Endothelial cell of umbilical vein (primary cell): ENCODE data around the gene DAZAP1. TPM values are rescaled to one million over a fixed set of nuclear protein-coding genes. Genes with fewer than 3 reads are reported as not detected.

Source experiments
- BruUV-seq: library from RNA; stranded (reverse); fragments of 400-500 nt; replicated peaks from 2 replicates; lab custom pipeline; 2021; lab: Mats Ljungman, UMichigan
- CTCF ChIA-PET: fragments of 300-600, 350-600 bp; sonication (Branson Sonifier 250); formaldehyde crosslinking; loops from one replicate; lab custom pipeline; 2021; ENCODE audit warnings: antibody characterized with exemption, inconsistent platforms; lab: Charles Lee
- POLR2A ChIA-PET: fragments of 300-600, 350-600 bp; sonication (Branson Sonifier 250); formaldehyde crosslinking; loops from one replicate; lab custom pipeline; 2021; ENCODE audit warnings: antibody characterized with exemption, inconsistent platforms; lab: Charles Lee
- DNase-seq: peaks from one replicate; pipeline ENCODE4 v3.0.0-alpha.2; 2011; ENCODE audit warnings: low read depth, low spot score
- FAIRE-seq: peaks from 2 replicates; lab custom pipeline; 2011; peaks lifted over from hg19 to GRCh38; lab: Jason Lieb, UNC
- H2AFZ ChIP-seq: 2 replicates; pipeline ENCODE4 v1.6.0; 2012; ENCODE audit warnings: low read depth, low read length, control low read depth, inconsistent platforms
- H3K27ac ChIP-seq: 2 replicates; pipeline ENCODE4 v1.5.1; 2011; ENCODE audit warnings: low read depth, mild to moderate bottlenecking, control low read depth, low read length, moderate library complexity; ENCODE audit not compliant: insufficient read depth
- H3K27me3 ChIP-seq, 2 experiments: 2 replicates each; pipeline versions ENCODE4 v1.6.0 to v1.6.1; 2011; ENCODE audit warnings: low read length in 2 of 2, mixed read lengths in 1 of 2; ENCODE audit not compliant: control insufficient read depth in 2 of 2, insufficient read depth in 2 of 2
- H3K36me3 ChIP-seq, 2 experiments: 2 replicates in 1 of 2; 3 replicates in 1 of 2; pipeline ENCODE4 v1.5.1; 2011; ENCODE audit warnings: low read length in 2 of 2, mild to moderate bottlenecking in 1 of 2, moderate library complexity in 1 of 2; ENCODE audit not compliant: control insufficient read depth in 2 of 2, insufficient read depth in 2 of 2; ENCODE audit errors: extremely low read depth in 1 of 2
- H3K4me1 ChIP-seq: 3 replicates; pipeline ENCODE4 v1.5.1; 2011; ENCODE audit warnings: mild to moderate bottlenecking, low read length; ENCODE audit not compliant: control insufficient read depth, insufficient read depth; ENCODE audit errors: extremely low read depth
- H3K4me2 ChIP-seq: 2 replicates; pipeline ENCODE4 v1.6.1; 2011; ENCODE audit warnings: low read length, control low read depth, mixed read lengths; ENCODE audit not compliant: insufficient read depth
- H3K4me3 ChIP-seq, 3 experiments: fragments of 200-600 bp in 1 of 3; sonication (generic), shearing (Covaris generic) in 1 of 3; replicated peaks in 1 of 3; 2 replicates each; pipeline ENCODE4 v1.5.1; 2011 to 2016; ENCODE audit warnings: control low read depth in 3 of 3, low read length in 3 of 3, mild to moderate bottlenecking in 2 of 3, inconsistent platforms in 1 of 3, low read depth in 1 of 3, moderate library complexity in 1 of 3; ENCODE audit not compliant: insufficient read depth in 1 of 3
- H3K79me2 ChIP-seq: 2 replicates; pipeline ENCODE4 v1.6.0; 2012; ENCODE audit warnings: low read length, inconsistent platforms; ENCODE audit not compliant: control insufficient read depth, insufficient read depth
- H3K9ac ChIP-seq: replicated peaks from 2 replicates; pipeline ENCODE3; 2011; ENCODE audit warnings: low read length, control low read depth; ENCODE audit not compliant: insufficient read depth; ENCODE audit errors: extremely low read depth
- H3K9me1 ChIP-seq: replicated peaks from 3 replicates; pipeline ENCODE4 v1.6.0; 2011; ENCODE audit warnings: mild to moderate bottlenecking, low read length; ENCODE audit not compliant: control insufficient read depth, insufficient read depth; ENCODE audit errors: extremely low read depth
- H3K9me3 ChIP-seq: replicated peaks from 2 replicates; pipeline ENCODE4 v1.5.1; 2012; ENCODE audit warnings: low read length, inconsistent platforms; ENCODE audit not compliant: control insufficient read depth, insufficient read depth
- H4K20me1 ChIP-seq: replicated peaks from 2 replicates; pipeline ENCODE3; 2011; ENCODE audit warnings: mild to moderate bottlenecking, low read length; ENCODE audit not compliant: control insufficient read depth, insufficient read depth; ENCODE audit errors: extremely low read depth
- EZH2 ChIP-seq: IDR thresholded peaks from 2 replicates; pipeline ENCODE4 v1.6.1; 2012; ENCODE audit warnings: borderline replicate concordance, low read depth, mild to moderate bottlenecking, moderate library complexity, low read length, inconsistent platforms; ENCODE audit not compliant: severe bottlenecking
- FOS ChIP-seq: IDR thresholded peaks from 2 replicates; pipeline ENCODE4 v1.6.1; 2011; ENCODE audit warnings: mild to moderate bottlenecking, low read length, moderate library complexity, borderline replicate concordance; ENCODE audit not compliant: insufficient read depth
- GATA2 ChIP-seq: IDR thresholded peaks from 2 replicates; pipeline ENCODE4 v1.7.0; 2011; ENCODE audit warnings: low read depth, mild to moderate bottlenecking, moderate library complexity, mixed read lengths, low read length; ENCODE audit not compliant: insufficient read length, insufficient read depth
- JUN ChIP-seq: IDR thresholded peaks from 2 replicates; pipeline ENCODE4 v1.6.1; 2011; ENCODE audit warnings: borderline replicate concordance, low read depth; ENCODE audit not compliant: insufficient read length, insufficient read depth
- MAX ChIP-seq: IDR thresholded peaks from 2 replicates; pipeline ENCODE4 v1.6.1; 2011; ENCODE audit not compliant: insufficient read depth, insufficient read length
- MYC ChIP-seq: IDR thresholded peaks from one replicate; pipeline ENCODE4 v1.6.1; 2011; ENCODE audit warnings: mild to moderate bottlenecking, low read depth, low read length
- POLR2A ChIP-seq: IDR thresholded peaks from 2 replicates; pipeline ENCODE4 v1.6.1; 2012; ENCODE audit warnings: low read depth, mild to moderate bottlenecking, control low read depth, low read length
- POLR2AphosphoS5 ChIP-seq: IDR thresholded peaks from 2 replicates; pipeline ENCODE4 v1.6.1; 2012; ENCODE audit warnings: low read depth, mild to moderate bottlenecking, control low read depth, low read length, moderate library complexity; ENCODE audit not compliant: insufficient read depth
- dilution Hi-C: fragments of 300-500 bp; cut with MboI; formaldehyde crosslinking; loops from one replicate; pipeline ENCODE4 v1.15.0; 2019; ENCODE audit warnings: low sequenced_read_pairs; ENCODE audit not compliant: extremely low pct_ligation_motif_present
- intact Hi-C: fragments of 100-400 bp; cut with micrococcal nuclease; formaldehyde crosslinking; loops from one replicate; pipeline ENCODE4 v1.10.0; 2022
- polyA plus RNA-seq, 4 experiments: library from polyadenylated mRNA; depleted of rRNA in 3 of 4; stranded (reverse) in 3 of 4; unstranded in 1 of 4; fragments of >200 nt; gene quantifications; 2 replicates each; pipeline versions ENCODE4 v1.2.1 to v1.2.3, GENCODE V29; 2011 to 2012; ENCODE audit warnings: missing spikeins in 1 of 4
- total RNA-seq: library from RNA; stranded (reverse); gene quantifications from 2 replicates; pipeline ENCODE4 v1.2.3, GENCODE V29; 2021
- TF ChIP-seq, protein P1 (sequence below), 2 donors: IDR thresholded peaks; 1 replicate in 1 of 2; 2 replicates in 1 of 2; pipeline ENCODE4 v1.5.1; 2011; ENCODE audit warnings: low read length in 2 of 2, mild to moderate bottlenecking in 2 of 2, moderate library complexity in 2 of 2, control low read depth in 1 of 2, inconsistent platforms in 1 of 2, low read depth in 1 of 2; ENCODE audit not compliant: insufficient read depth in 1 of 2; ENCODE audit errors: extremely low read depth in 1 of 2

The DAZAP1 gene
- total and polyA plus RNA-seq, 2 donors (not counting 3 experiments of a cell fraction or from before 2014, with no cell fraction given): 50.1 to 187 TPM

GRCh38 chr19:1411255-1412191, 4.1 kb downstream of the DAZAP1 start:
- Histone ChIP-seq H3K9me3 (no peaks in the 10 kb centered on the region), H3K36me3 (peaks cover 0 to 6% of the 10 kb centered on the region in 2 experiments), H4K20me1 (no peaks in the 10 kb centered on the region), H3K27ac (peak overlapping the region; percentile 92), H3K9me1 (no peaks in the 10 kb centered on the region), H3K4me2 (no peak overlapping the region), H3K27me3 (no peaks in the 10 kb centered on the region), H3K4me3 (no peak overlapping the region), H3K4me1 (peaks cover 42% of the 10 kb centered on the region), H3K79me2 (peaks cover 85% of the 10 kb centered on the region), H2AFZ (no peak overlapping the region), H3K9ac (no peak overlapping the region)
- FAIRE-seq (no peak), DNase-seq (no peak)
- ChIA-PET CTCF (no interaction called here), POLR2A (interaction anchor here (0.6 kb wide), 1 partner anchor 30 kb away, joined by 4 read pairs; no protein-coding TSS in a partner anchor)
- TF ChIP-seq MAX (no peak), JUN (no peak), MYC (no peak), POLR2A (no peak), GATA2 (no peak), EZH2 (no peak), POLR2AphosphoS5 (no peak), FOS (no peak)
- TF ChIP-seq, protein P1, sequence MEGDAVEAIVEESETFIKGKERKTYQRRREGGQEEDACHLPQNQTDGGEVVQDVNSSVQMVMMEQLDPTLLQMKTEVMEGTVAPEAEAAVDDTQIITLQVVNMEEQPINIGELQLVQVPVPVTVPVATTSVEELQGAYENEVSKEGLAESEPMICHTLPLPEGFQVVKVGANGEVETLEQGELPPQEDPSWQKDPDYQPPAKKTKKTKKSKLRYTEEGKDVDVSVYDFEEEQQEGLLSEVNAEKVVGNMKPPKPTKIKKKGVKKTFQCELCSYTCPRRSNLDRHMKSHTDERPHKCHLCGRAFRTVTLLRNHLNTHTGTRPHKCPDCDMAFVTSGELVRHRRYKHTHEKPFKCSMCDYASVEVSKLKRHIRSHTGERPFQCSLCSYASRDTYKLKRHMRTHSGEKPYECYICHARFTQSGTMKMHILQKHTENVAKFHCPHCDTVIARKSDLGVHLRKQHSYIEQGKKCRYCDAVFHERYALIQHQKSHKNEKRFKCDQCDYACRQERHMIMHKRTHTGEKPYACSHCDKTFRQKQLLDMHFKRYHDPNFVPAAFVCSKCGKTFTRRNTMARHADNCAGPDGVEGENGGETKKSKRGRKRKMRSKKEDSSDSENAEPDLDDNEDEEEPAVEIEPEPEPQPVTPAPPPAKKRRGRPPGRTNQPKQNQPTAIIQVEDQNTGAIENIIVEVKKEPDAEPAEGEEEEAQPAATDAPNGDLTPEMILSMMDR (IDR thresholded peaks at IDR 0.05; ENCODE audit: extremely low read depth in 1 of 2, insufficient read depth in 1 of 2, low read depth in 1 of 2, low read length in 2 of 2): no peak
- intact Hi-C loops: no loop called here
- BruUV-seq: no TSS peak
- dilution Hi-C loops: no loop called here
